HG03066 (cell line): Measurements from ENCODE around the gene KCNJ18.
"Not testable (repeated sequence)": the region's sequence is repeated elsewhere in the genome, so short reads cannot be mapped to it uniquely, and the experiment has no call there.

Experiments
- ATAC-seq: cut with Tn5 transposase; IDR thresholded peaks from one replicate; pipeline ENCODE4 v1.9.1; 2021; ENCODE audit warnings: low read depth; ENCODE audit not compliant: unreplicated experiment

Gene KCNJ18

GRCh38 chr17:21670361-21671155 lies 21.8 kb upstream of the KCNJ18 start:
- not testable (repeated sequence) for ATAC-seq

DNA sequence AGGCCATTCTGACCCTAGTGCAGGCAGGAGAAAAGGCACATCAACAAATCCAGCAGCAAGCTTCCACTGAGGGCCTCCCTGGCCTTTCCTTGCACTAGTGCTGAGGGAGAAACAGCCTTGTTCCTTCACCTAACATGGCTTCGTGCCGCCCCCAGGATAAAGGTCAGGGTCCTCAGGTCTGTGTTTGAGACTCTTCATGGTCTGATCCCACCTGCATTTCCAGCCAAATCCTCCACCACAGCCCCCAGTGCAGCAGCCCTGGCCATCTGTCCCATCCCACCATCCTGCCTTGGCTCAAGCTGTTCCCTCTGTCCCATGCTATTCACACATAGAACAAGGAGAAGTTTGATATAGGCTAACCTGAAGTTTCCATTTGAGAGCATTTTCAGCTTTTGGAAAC lies 20.9 kb upstream of the KCNJ18 start:
- ATAC-seq = not testable (repeated sequence)

DNA sequence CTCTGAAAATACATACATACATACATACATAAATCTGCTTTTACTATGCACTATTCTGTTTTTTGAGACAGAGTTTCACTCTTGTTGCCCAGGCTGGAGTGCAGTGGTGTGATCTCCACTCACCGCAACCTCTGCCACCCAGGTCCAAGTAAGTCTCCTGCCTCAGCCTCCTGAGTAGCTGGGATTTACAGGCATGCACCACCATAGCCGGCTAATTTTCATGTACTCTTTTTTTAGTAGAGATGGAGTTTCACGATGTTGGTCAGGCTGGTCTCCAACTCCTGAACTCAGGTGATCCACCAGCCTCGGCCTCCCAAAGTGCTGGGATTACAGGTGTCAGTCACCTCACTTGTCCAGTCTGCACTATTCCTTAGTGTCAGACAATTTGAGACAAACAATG lies 20.5 kb upstream of the KCNJ18 start:
- ATAC-seq = not testable (repeated sequence)

DNA sequence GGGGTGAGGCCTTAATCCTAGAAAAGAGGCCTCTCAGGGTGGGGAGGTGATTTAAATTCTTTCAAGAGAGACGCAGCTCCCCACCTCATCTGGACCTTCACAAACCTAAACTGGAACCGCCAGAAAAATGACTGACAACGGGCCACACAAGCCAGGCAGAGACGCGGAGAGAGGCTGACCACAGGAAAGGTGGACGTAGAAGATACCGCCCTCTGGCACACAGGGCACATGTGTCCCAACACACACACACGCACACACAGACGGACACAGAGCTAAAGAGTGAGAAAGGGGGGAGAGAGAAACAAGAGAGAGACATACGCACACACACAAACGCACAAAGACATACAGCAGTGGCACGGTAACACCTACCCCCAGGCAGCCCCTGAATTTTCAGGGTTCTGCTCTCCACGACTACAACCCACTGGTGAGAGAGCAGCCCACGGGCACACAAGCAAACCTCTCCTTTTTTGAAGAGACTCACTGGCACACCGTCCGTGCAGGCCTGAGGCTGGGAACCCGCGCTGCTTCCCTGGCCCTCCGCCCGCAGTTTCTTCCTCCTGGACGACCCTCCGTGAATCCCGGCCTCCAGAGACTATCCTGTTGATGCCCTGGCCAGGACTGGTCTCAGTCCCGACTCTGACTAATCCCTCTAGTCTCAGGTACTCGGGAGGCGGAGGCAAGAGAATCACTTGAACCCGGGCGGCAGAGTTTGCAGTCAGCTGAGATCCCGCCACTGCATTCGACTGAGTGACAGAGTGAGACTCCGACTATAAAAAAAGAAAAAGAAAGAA lies 18.7 kb upstream of the KCNJ18 start:
- ATAC-seq = not testable (repeated sequence)

- no peak for ATAC-seq
Measured at GRCh38 chr17:21674242-21674731, 18.0 kb upstream of the KCNJ18 start.

DNA sequence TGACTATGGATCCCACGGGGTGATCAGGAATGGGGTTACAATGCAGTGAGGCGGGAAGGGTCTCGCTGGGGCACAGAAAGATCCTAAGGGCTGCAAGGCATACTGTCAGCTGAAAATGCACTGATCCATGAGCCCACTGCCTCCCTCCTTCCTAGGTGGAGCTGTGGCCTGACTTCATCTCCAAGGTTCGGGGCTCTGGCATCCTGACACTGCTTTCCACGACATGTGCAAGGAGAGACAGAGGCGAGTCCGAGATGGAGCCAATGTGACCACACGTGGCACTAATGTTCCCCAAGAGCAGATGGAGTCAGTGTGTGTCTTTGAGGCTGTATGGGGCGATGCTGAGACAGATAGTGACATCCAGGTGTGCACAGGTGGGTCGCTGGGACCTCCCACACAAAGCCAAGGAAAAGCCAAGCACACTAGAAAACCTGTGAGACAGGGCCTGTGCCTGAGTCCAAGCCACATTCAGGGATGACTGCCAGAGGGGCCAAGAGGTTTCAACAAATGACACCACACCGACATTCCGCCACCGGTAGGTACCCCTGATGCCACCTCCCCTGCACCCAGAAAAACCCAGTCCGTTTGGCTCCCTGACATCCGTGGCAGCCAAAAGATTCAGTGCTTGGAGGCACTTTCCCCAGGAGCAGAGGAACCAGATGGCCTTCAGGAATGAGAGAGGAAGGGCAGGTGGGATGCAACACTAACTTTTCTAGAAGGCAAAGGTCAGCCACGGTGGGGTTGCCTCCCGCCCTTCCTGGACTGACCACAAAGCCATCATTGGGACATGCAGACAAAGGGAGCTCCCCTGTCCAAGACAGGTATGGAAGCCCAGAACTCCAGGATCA lies 17.2 kb upstream of the KCNJ18 start:
- ATAC-seq = not testable (repeated sequence)

DNA sequence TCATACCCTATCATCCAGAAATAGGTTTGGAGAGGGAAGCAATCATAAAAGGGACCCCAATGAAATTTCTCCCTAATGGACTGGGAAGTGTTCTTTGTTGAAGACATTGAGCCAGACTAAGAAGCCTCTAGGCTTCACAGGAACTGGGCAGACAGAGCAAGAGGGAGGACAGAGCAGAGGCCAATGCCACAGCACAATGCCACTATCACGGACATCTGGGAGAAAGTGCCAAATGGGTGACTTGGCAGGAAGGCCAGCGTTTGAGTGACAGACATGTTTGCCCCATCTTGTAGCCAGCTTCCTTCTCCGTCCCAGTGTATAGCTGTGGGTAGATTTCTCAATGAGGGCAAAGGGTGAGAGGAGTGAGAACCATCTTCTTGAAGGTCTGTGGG lies 16.6 kb upstream of the KCNJ18 start:
- ATAC-seq = not testable (repeated sequence)

GRCh38 chr17:21676281-21677111 lies 15.8 kb upstream of the KCNJ18 start:
- ATAC-seq = no peak

- ATAC-seq = no peak
Measured at GRCh38 chr17:21677126-21677910, 15.0 kb upstream of the KCNJ18 start.

- ATAC-seq = no peak
Measured at GRCh38 chr17:21677911-21678310, 14.4 kb upstream of the KCNJ18 start.

GRCh38 chr17:21678393-21679081 lies 13.8 kb upstream of the KCNJ18 start:
- ATAC-seq = no peak

GRCh38 chr17:21679256-21680146 lies 12.8 kb upstream of the KCNJ18 start:
- no peak for ATAC-seq

- ATAC-seq = no peak
Measured at GRCh38 chr17:21680366-21680765, 12.0 kb upstream of the KCNJ18 start.

DNA sequence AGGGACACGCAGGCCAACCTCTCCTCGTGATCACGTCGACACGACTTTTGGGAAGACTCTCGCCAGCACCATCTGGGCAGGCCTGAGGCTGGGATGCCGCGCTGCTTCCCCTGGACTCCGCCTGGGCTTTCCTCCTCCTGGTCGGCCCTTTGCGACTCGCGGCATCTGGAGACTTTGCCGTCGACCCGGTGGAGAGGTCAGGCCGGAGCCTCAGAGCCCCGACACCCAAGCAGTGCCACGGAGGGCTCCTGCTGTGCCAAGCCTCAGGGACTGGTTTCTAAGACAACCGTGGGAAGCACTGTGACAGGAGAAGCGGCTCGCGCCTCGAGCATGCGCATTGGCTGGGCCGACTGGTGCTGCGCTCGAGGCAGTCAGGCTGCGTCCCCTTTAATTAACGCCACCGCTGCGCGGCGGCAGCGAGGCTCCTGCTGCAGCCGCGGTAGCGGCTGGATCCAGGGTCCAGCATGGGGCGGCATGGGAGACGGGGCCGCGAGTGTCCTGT lies 11.4 kb upstream of the KCNJ18 start:
- not testable (repeated sequence) for ATAC-seq

- ATAC-seq = not testable (repeated sequence)
Measured at GRCh38 chr17:21681576-21681975, 10.7 kb upstream of the KCNJ18 start.

- ATAC-seq = not testable (repeated sequence)
Measured at GRCh38 chr17:21682130-21682529, 10.2 kb upstream of the KCNJ18 start.

GRCh38 chr17:21683142-21683712 lies 9.1 kb upstream of the KCNJ18 start:
- not testable (repeated sequence) for ATAC-seq
